Measurements from ENCODE around the gene ABHD16B. TPM values are rescaled to one million over a fixed set of nuclear protein-coding genes. Genes with fewer than 3 reads are reported as not detected.

Gene ABHD16B
- total and polyA plus RNA-seq, 2 of the 13 experiments (the other 11 are each of a cell fraction or from before 2014, with no cell fraction given): not detected

GRCh38 chr20:63819224-63819921, 41.9 kb upstream of the ABHD16B start (continued):
- TF ChIP-seq HMGXB4 (CRISPR knock-in tag; IDR thresholded peaks at IDR 0.05; ENCODE audit: borderline replicate concordance in 1 of 2, low read depth in 1 of 2): peak in 1 of 2 experiments; percentile 46; a peak in 1 of 4 replicates
- TF ChIP-seq CENPX (CRISPR knock-in tag; IDR thresholded peaks at IDR 0.05): no peak
- no peak for TF ChIP-seq ZNF503 (CRISPR knock-in tag; IDR thresholded peaks at IDR 0.05)
- no peak for TF ChIP-seq GPN1 (CRISPR knock-in tag; IDR thresholded peaks at IDR 0.05; ENCODE audit: borderline replicate concordance)
- no peak for TF ChIP-seq ATF7-NPFF (CRISPR knock-in tag; IDR thresholded peaks at IDR 0.05; ENCODE audit: low read depth)
- TF ChIP-seq ZBTB8A (CRISPR knock-in tag; IDR thresholded peaks at IDR 0.05; ENCODE audit: borderline replicate concordance, low read depth): no peak
- no peak for TF ChIP-seq JUND (CRISPR knock-in tag; IDR thresholded peaks at IDR 0.05)
- TF ChIP-seq HDAC2 (CRISPR knock-in tag; IDR thresholded peaks at IDR 0.05): peak; percentile 51; the same call in 1 of the 2 replicates
- no peak for TF ChIP-seq ZNF468 (CRISPR knock-in tag; IDR thresholded peaks at IDR 0.05)
- TF ChIP-seq ZNF460 (CRISPR knock-in tag; IDR thresholded peaks at IDR 0.05; ENCODE audit: borderline replicate concordance): no peak
- TF ChIP-seq ZNF282 (IDR thresholded peaks at IDR 0.05; ENCODE audit: partially characterized antibody): no peak
- TF ChIP-seq SMAD9 (CRISPR knock-in tag; IDR thresholded peaks at IDR 0.05): no peak
- TF ChIP-seq HNRNPH1 (optimal IDR thresholded peaks at IDR 0.05; ENCODE audit: low read depth, low read length): no peak
- TF ChIP-seq SAP130 (CRISPR knock-in tag; IDR thresholded peaks at IDR 0.05; ENCODE audit: low read depth): peak; percentile 66
- no peak for TF ChIP-seq MTF2 (CRISPR knock-in tag; IDR thresholded peaks at IDR 0.05; ENCODE audit: borderline replicate concordance)
- TF ChIP-seq SP4 (CRISPR knock-in tag; IDR thresholded peaks at IDR 0.05): 0 out of 2 replicates have a peak, but pooled peaks have one; percentile 11
- 0 out of 2 replicates have a peak, but pooled peaks have one; percentile 48 for TF ChIP-seq IKZF5 (CRISPR knock-in tag; IDR thresholded peaks at IDR 0.05)
- no peak for TF ChIP-seq ZNF276 (CRISPR knock-in tag; IDR thresholded peaks at IDR 0.05; ENCODE audit: low read depth)
- peak in 1 of 2 experiments; percentile 42; a peak in 1 of 4 replicates for TF ChIP-seq KLF16 (CRISPR knock-in tag; IDR thresholded peaks at IDR 0.05)
- TF ChIP-seq RBFOX2 (IDR thresholded peaks at IDR 0.05; ENCODE audit: low read depth, low read length): no peak
- no peak for TF ChIP-seq LCORL (IDR thresholded peaks at IDR 0.05)
- peak; percentile 74 for TF ChIP-seq LCORL (CRISPR knock-in tag; IDR thresholded peaks at IDR 0.05)
- TF ChIP-seq NCOA2 (CRISPR knock-in tag; IDR thresholded peaks at IDR 0.05): no peak
- peak; percentile 26; the same call in 1 of the 2 replicates for TF ChIP-seq KMT2B (CRISPR knock-in tag; IDR thresholded peaks at IDR 0.05)

All from HepG2 (cell line).